Upper lobe of left lung (tissue), 4 donors: ENCODE measurements around the gene RILPL1.

Source experiments
- CTCF ChIP-seq, 6 experiments: fragments of 450-650 bp in 4 of 6; fragments of 200-600 bp in 2 of 6; sonication (generic) in 2 of 6; IDR thresholded peaks; one replicate each; pipeline ENCODE4 v1.5.1; 2016 to 2019; ENCODE audit warnings: antibody characterized with exemption in 6 of 6
- EP300 ChIP-seq, 4 donors: sonication (generic); formaldehyde crosslinking; IDR thresholded peaks; one replicate each; pipeline ENCODE4 v1.5.1; 2017; ENCODE audit warnings: antibody characterized with exemption in 4 of 4, control low read depth in 2 of 4
- POLR2A ChIP-seq, 4 donors: fragments of 450-650 bp; IDR thresholded peaks; one replicate each; pipeline ENCODE4 v1.5.1; 2016 to 2017; ENCODE audit warnings: antibody characterized with exemption in 4 of 4, mild to moderate bottlenecking in 2 of 4
- POLR2AphosphoS5 ChIP-seq, 2 donors: sonication (generic); formaldehyde crosslinking; IDR thresholded peaks; one replicate each; pipeline ENCODE4 v1.5.1; 2017; ENCODE audit warnings: antibody characterized with exemption in 2 of 2

- TF ChIP-seq CTCF (IDR thresholded peaks at IDR 0.05) (no peak), EP300 (IDR thresholded peaks at IDR 0.05) (no peak), POLR2AphosphoS5 (IDR thresholded peaks at IDR 0.05) (no peak), POLR2A (IDR thresholded peaks at IDR 0.05) (no peak)
Measured at GRCh38 chr12:123571343-123571813, 37.9 kb upstream of the RILPL1 start.
